Uterus (tissue), 2 donors: ENCODE measurements around the gene CCND1.

ENCODE experiments used
- CTCF ChIP-seq, 4 experiments: fragments of 200-600 bp in 2 of 4; fragments of 450-650 bp in 2 of 4; sonication (generic) in 2 of 4; IDR thresholded peaks; one replicate each; pipeline ENCODE4 v1.5.1; 2016 to 2019; ENCODE audit warnings: antibody characterized with exemption in 4 of 4, mild to moderate bottlenecking in 2 of 4, moderate library complexity in 1 of 4
- POLR2A ChIP-seq, 2 donors: fragments of 450-650 bp; IDR thresholded peaks; one replicate each; pipeline ENCODE4 v1.6.1; 2016; ENCODE audit warnings: antibody characterized with exemption in 2 of 2, mild to moderate bottlenecking in 1 of 2, moderate library complexity in 1 of 2

- TF ChIP-seq CTCF (IDR thresholded peaks at IDR 0.05) (no peak), POLR2A (IDR thresholded peaks at IDR 0.05) (peak; percentile 19 to 40)
Measured at GRCh38 chr11:69636512-69637197, 4.3 kb upstream of the CCND1 start.
